Neural progenitor cell (in vitro differentiated cells): ENCODE measurements around the gene PEX11G. TPM values are rescaled to one million over a fixed set of nuclear protein-coding genes. Genes with fewer than 3 reads are reported as not detected.

Source experiments
- DNase-seq: peaks from one replicate; pipeline ENCODE4 v3.0.0-alpha.2; 2016; ENCODE audit warnings: low spot score
- H2AFZ ChIP-seq: fragments of 200-600 bp; sonication (generic); replicated peaks from 2 replicates; pipeline ENCODE4 v1.6.1; 2016; ENCODE audit warnings: antibody characterized with exemption
- H3F3A ChIP-seq: fragments of 200-600 bp; sonication (generic); 2 replicates; pipeline ENCODE4 v1.6.1; 2016; ENCODE audit warnings: antibody characterized with exemption, low read depth
- H3K27ac ChIP-seq: fragments of 200-600 bp; sonication (generic); 2 replicates; pipeline ENCODE4 v1.5.1; 2016; ENCODE audit warnings: mild to moderate bottlenecking
- H3K27me3 ChIP-seq: fragments of 200-600 bp; sonication (generic); 2 replicates; pipeline ENCODE4 v1.6.1; 2016; ENCODE audit warnings: mild to moderate bottlenecking, moderate library complexity
- H3K36me3 ChIP-seq: fragments of 200-600 bp; sonication (generic); 2 replicates; pipeline ENCODE4 v1.5.1; 2016
- H3K4me1 ChIP-seq: fragments of 200-600 bp; sonication (generic); 2 replicates; pipeline ENCODE4 v1.6.1; 2016; ENCODE audit warnings: mixed run types
- H3K4me2 ChIP-seq: fragments of 200-600 bp; sonication (generic); 2 replicates; pipeline ENCODE4 v1.6.1; 2016
- H3K4me3 ChIP-seq: fragments of 200-600 bp; sonication (generic); 2 replicates; pipeline ENCODE4 v1.5.1; 2016
- H3K79me2 ChIP-seq: fragments of 200-600 bp; sonication (generic); 2 replicates; pipeline ENCODE4 v1.6.1; 2016; ENCODE audit warnings: low read depth
- H3K9ac ChIP-seq: fragments of 200-600 bp; sonication (generic); 2 replicates; pipeline ENCODE4 v1.6.1; 2016
- H3K9me3 ChIP-seq: fragments of 200-600 bp; sonication (generic); 2 replicates; pipeline ENCODE4 v1.5.1; 2016; ENCODE audit warnings: low read depth
- H4K20me1 ChIP-seq: fragments of 200-600 bp; sonication (generic); 2 replicates; pipeline ENCODE4 v1.6.1; 2016; ENCODE audit warnings: low read depth
- H3K27ac Mint-ChIP-seq: 3 replicates; pipeline ENCODE4 v1.8.0; 2021; ENCODE audit warnings: mixed read lengths
- H3K27me3 Mint-ChIP-seq: 2 replicates; pipeline ENCODE4 v1.8.0; 2022; ENCODE audit warnings: low read depth, mild to moderate bottlenecking, inconsistent platforms, moderate library complexity, mixed read lengths; ENCODE audit not compliant: insufficient read depth
- H3K36me3 Mint-ChIP-seq: 3 replicates; pipeline ENCODE4 v1.8.0; 2021; ENCODE audit warnings: mixed read lengths
- H3K4me1 Mint-ChIP-seq: 3 replicates; pipeline ENCODE4 v1.8.0; 2021; ENCODE audit warnings: mixed read lengths
- H3K4me3 Mint-ChIP-seq: 3 replicates; pipeline ENCODE4 v1.8.0; 2021; ENCODE audit warnings: mild to moderate bottlenecking, moderate library complexity, mixed read lengths
- H3K9me3 Mint-ChIP-seq: 3 replicates; pipeline ENCODE4 v1.8.0; 2020; ENCODE audit warnings: mixed read lengths
- CTCF ChIP-seq: fragments of 200-600 bp; sonication (generic); IDR thresholded peaks from 2 replicates; pipeline ENCODE4 v1.5.1; 2017; ENCODE audit warnings: antibody characterized with exemption, mild to moderate bottlenecking
- EZH2 ChIP-seq: fragments of 200-600 bp; sonication (generic); IDR thresholded peaks from 2 replicates; pipeline ENCODE4 v1.6.1; 2017; ENCODE audit warnings: antibody characterized with exemption, mild to moderate bottlenecking, moderate library complexity
- EZH2phosphoT487 ChIP-seq: fragments of 200-600 bp; sonication (generic); IDR thresholded peaks from 2 replicates; pipeline ENCODE4 v1.6.1; 2017; ENCODE audit warnings: antibody characterized with exemption
- total RNA-seq: library from RNA; depleted of rRNA; stranded (reverse); fragments of >200 nt; gene quantifications from 2 replicates; pipeline ENCODE4 v1.2.3, GENCODE V29; 2015; ENCODE audit warnings: low replicate concordance

PEX11G gene
- total RNA-seq, 1 donor from 2014 or later = 1.0 TPM

DNA sequence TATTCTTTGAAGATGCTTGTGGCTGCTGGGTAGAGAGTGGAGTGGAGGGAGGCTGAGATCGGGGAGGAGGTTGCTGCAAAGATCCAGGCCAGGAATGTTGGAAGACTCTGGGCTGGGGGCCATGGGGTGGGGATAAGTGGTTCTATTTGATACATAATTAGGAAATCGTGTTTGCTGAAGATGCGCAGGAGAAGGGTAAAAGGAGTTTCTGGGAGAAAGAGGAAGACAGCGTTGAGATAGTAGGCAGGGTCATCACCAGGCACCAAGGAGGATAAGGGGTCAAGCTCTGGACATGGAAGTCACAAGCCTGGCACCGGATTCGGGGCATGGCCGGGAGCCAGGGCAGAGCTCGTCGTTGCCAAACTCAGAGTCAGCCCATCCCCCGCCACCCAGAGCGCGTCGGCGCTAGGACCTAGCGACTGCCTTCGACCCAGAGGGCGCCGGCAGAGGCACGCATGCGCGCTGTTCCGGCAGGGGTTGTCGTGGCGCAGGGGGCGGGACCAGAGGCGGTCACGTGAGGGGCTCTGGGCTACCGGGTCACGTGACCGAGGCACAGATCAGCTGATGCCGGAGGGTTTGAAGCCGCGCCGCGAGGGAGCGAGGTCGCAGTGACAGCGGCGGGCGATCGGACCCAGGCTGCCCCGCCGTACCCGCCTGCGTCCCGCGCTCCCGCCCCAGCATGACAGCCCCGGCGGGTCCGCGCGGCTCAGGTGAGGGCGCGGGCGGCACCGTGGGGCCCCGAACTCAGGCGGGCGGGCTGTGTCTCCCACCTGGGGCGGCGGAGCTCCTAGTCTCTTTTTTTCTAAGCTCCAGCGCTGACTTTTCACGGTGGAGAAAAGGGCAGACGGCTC, 33.5 kb upstream of the PEX11G start, which contains the start of gene MCOLN1:
Gene MCOLN1 (plus strand): TSS at position 553 of the 851 bp plus-strand sequence. CDS start 127 bp downstream, at position 680.
- no peaks in the 10 kb centered on the region for H3K9me3 ChIP-seq
- peaks cover 11% of the 10 kb centered on the region for H3F3A ChIP-seq
- H3K4me3 Mint-ChIP-seq = peak within 1 kb of the TSS; percentile 83
- peak; percentile 100 for DNase-seq
- H3K27me3 Mint-ChIP-seq = peaks cover 9% of the 10 kb centered on the region
- peak within 1 kb of the TSS; percentile 72 for H3K4me3 ChIP-seq
- peaks cover 10% of the 10 kb centered on the region for H3K79me2 ChIP-seq
- H3K27me3 ChIP-seq = no peaks in the 10 kb centered on the region
- no peaks in the 10 kb centered on the region for H3K36me3 ChIP-seq
- peaks cover 4% of the 10 kb centered on the region for H4K20me1 ChIP-seq
- peaks cover 10% of the 10 kb centered on the region for H3K4me1 ChIP-seq
- H3K4me1 Mint-ChIP-seq = peaks cover 17% of the 10 kb centered on the region
- H3K27ac Mint-ChIP-seq = peak within 1 kb of the TSS; percentile 72
- H3K9me3 Mint-ChIP-seq = no peaks in the 10 kb centered on the region
- H3K36me3 Mint-ChIP-seq = peaks cover 6% of the 10 kb centered on the region
- peak within 1 kb of the TSS; percentile 85 for H3K4me2 ChIP-seq
- TF ChIP-seq EZH2 (no peak), CTCF (no peak), EZH2phosphoT487 (no peak)
- no peak within 1 kb of the TSS for H3K27ac ChIP-seq
- H2AFZ ChIP-seq = no peak within 1 kb of the TSS
- peak within 1 kb of the TSS; percentile 51 for H3K9ac ChIP-seq

GRCh38 chr19:7521551-7522071, 32.8 kb upstream of the PEX11G start:
- Mint-ChIP-seq H3K4me3 (peak overlapping the region; percentile 83), H3K27ac (peak overlapping the region; percentile 72)

More at GRCh38 chr19:7521551-7522071, 32.8 kb upstream of the PEX11G start:
- no peaks in the 10 kb centered on the region for H3K9me3 ChIP-seq
- H3K4me3 ChIP-seq = peak overlapping the region; percentile 72
- H3K4me2 ChIP-seq = peak overlapping the region; percentile 80
- no peak overlapping the region for H3K9ac ChIP-seq
- H3K4me1 ChIP-seq = peaks cover 10% of the 10 kb centered on the region
- Mint-ChIP-seq H3K27me3 (peaks cover 9% of the 10 kb centered on the region), H3K9me3 (no peaks in the 10 kb centered on the region), H3K36me3 (peaks cover 6% of the 10 kb centered on the region), H3K4me1 (peaks cover 23% of the 10 kb centered on the region)
- no peaks in the 10 kb centered on the region for H3K27me3 ChIP-seq
- no peak overlapping the region for H2AFZ ChIP-seq
- peak; percentile 4 for DNase-seq
- peaks cover 11% of the 10 kb centered on the region for H3F3A ChIP-seq
- H4K20me1 ChIP-seq = peaks cover 4% of the 10 kb centered on the region
- H3K79me2 ChIP-seq = peaks cover 16% of the 10 kb centered on the region
- TF ChIP-seq EZH2 (no peak), EZH2phosphoT487 (no peak), CTCF (no peak)
- no peaks in the 10 kb centered on the region for H3K36me3 ChIP-seq
- H3K27ac ChIP-seq = no peak overlapping the region
